Neuronal stem cell (in vitro differentiated cells): ENCODE data around the gene HLA-F.
A peak's percentile ranks its signal among the peaks of the same experiment; 100 is the strongest.

Experiments used
- DNase-seq: peaks from one replicate; pipeline ENCODE4 v3.0.0-alpha.2; 2013; ENCODE audit warnings: low spot score
- H2AFZ ChIP-seq: one replicate; pipeline ENCODE4 v1.6.1; 2013; ENCODE audit warnings: mild to moderate bottlenecking, low read length, inconsistent platforms
- H2AK5ac ChIP-seq: 2 replicates; pipeline ENCODE4 v1.6.1; 2013; ENCODE audit warnings: low read depth, mild to moderate bottlenecking, inconsistent platforms, low read length, moderate library complexity, mixed read lengths
- H2BK120ac ChIP-seq: 2 replicates; pipeline ENCODE4 v1.6.1; 2013; ENCODE audit warnings: low read depth, mild to moderate bottlenecking, inconsistent platforms, low read length, moderate library complexity, mixed read lengths
- H2BK12ac ChIP-seq: one replicate; pipeline ENCODE4 v1.6.1; 2013; ENCODE audit warnings: low read length, inconsistent platforms
- H2BK15ac ChIP-seq: 2 replicates; pipeline ENCODE4 v1.6.1; 2013; ENCODE audit warnings: mild to moderate bottlenecking, low read length, inconsistent platforms, mixed read lengths
- H2BK5ac ChIP-seq: one replicate; pipeline ENCODE4 v1.6.1; 2013; ENCODE audit warnings: inconsistent platforms, mild to moderate bottlenecking, low read length, moderate library complexity
- H3K14ac ChIP-seq: one replicate; pipeline ENCODE4 v1.6.1; 2013; ENCODE audit warnings: low read length, inconsistent platforms
- H3K18ac ChIP-seq: 2 replicates; pipeline ENCODE4 v1.6.1; 2013; ENCODE audit warnings: low read length, inconsistent platforms
- H3K23ac ChIP-seq: 2 replicates; pipeline ENCODE4 v1.6.1; 2013; ENCODE audit warnings: low read depth, mild to moderate bottlenecking, mixed read lengths, low read length, inconsistent platforms; ENCODE audit not compliant: poor library complexity
- H3K27ac ChIP-seq: replicated peaks from 3 replicates; pipeline ENCODE4 v1.5.1; 2013; ENCODE audit warnings: low read length, inconsistent platforms
- H3K27me3 ChIP-seq, 3 experiments: 2 replicates each; pipeline ENCODE4 v1.6.1; 2013; ENCODE audit warnings: low read length in 3 of 3, mild to moderate bottlenecking in 2 of 3, inconsistent platforms in 1 of 3, low read depth in 1 of 3, mixed read lengths in 1 of 3, moderate library complexity in 1 of 3; ENCODE audit not compliant: control insufficient read depth in 3 of 3, insufficient read depth in 3 of 3
- H3K36me3 ChIP-seq, 2 donors: replicated peaks in 1 of 2; 2 replicates each; pipeline ENCODE4 v1.6.1; 2013; ENCODE audit warnings: low read length in 2 of 2; ENCODE audit not compliant: control insufficient read depth in 2 of 2, insufficient read depth in 2 of 2
- H3K4ac ChIP-seq: 2 replicates; pipeline ENCODE4 v1.6.1; 2013; ENCODE audit warnings: inconsistent platforms, mild to moderate bottlenecking, low read length, moderate library complexity
- H3K4me1 ChIP-seq, 2 donors: 1 replicate in 1 of 2; 2 replicates in 1 of 2; pipeline ENCODE4 v1.6.1; 2013; ENCODE audit warnings: low read length in 2 of 2, low read depth in 1 of 2; ENCODE audit not compliant: control insufficient read depth in 2 of 2, insufficient read depth in 1 of 2
- H3K4me2 ChIP-seq: one replicate; pipeline ENCODE4 v1.6.1; 2013; ENCODE audit warnings: mild to moderate bottlenecking, low read length, inconsistent platforms; ENCODE audit not compliant: insufficient read depth, poor library complexity, severe bottlenecking
- H3K4me3 ChIP-seq, 2 donors: 2 replicates each; pipeline ENCODE4 v1.5.1; 2013; ENCODE audit warnings: low read length in 2 of 2, mild to moderate bottlenecking in 2 of 2, inconsistent platforms in 1 of 2, moderate library complexity in 1 of 2
- H3K79me1 ChIP-seq: one replicate; pipeline ENCODE4 v1.6.1; 2013; ENCODE audit warnings: low read depth, mild to moderate bottlenecking, inconsistent platforms, low read length, moderate library complexity
- H3K9ac ChIP-seq: one replicate; pipeline ENCODE4 v1.6.1; 2013; ENCODE audit warnings: mild to moderate bottlenecking, low read depth, low read length, inconsistent platforms; ENCODE audit not compliant: poor library complexity
- H3K9me3 ChIP-seq, 2 donors: replicated peaks in 1 of 2; 2 replicates each; pipeline versions ENCODE3 to v1.6.1; 2013; ENCODE audit warnings: low read length in 2 of 2, mild to moderate bottlenecking in 2 of 2, inconsistent platforms in 1 of 2, low read depth in 1 of 2, mixed read lengths in 1 of 2, moderate library complexity in 1 of 2; ENCODE audit not compliant: control insufficient read depth in 2 of 2, insufficient read depth in 1 of 2
- H4K8ac ChIP-seq: one replicate; pipeline ENCODE4 v1.6.1; 2013; ENCODE audit warnings: low read depth, mild to moderate bottlenecking, inconsistent platforms, low read length, moderate library complexity
- H4K91ac ChIP-seq: one replicate; pipeline ENCODE4 v1.6.1; 2013; ENCODE audit warnings: low read length, low read depth, mild to moderate bottlenecking, inconsistent platforms; ENCODE audit not compliant: poor library complexity
- WGBS, 2 donors: extraction: QIAGEN DNeasy Blood & Tissue Kit; methylation state at CpG; one replicate each; pipeline ENCODE4 v1.1.7; 2013; ENCODE audit warnings: missing lambda C conversion rate in 2 of 2, mixed read lengths in 1 of 2; ENCODE audit not compliant: insufficient read length in 2 of 2, insufficient replicate concordance in 1 of 2; ENCODE audit errors: extremely low coverage in 2 of 2; 5-methylcytosine and 5-hydroxymethylcytosine counted together

The HLA-F gene

DNA sequence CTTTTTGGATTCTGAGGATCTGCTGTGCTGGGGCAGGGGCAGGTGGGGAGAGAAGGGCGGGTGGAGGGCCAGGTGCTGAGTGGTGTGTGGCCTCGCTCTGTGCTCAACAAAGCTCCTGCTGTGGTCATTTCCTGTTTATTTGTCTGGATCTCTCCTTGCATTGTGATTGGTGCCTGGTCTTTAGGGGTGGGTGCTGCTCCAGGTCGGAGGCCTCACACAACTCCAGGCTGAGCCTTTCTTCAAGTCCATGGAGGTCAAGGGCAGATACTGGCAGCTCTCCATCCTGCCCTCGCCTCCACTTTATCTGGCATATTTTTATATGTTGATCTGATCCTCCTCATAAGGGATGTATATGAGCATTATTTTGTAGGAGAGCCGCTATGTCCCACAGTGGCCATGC, 36.2 kb downstream of the HLA-F start:
- no CpG with 5 or more reads among the region's 5 CpGs for WGBS, 2 donors
- Histone ChIP-seq H4K91ac (no peak overlapping the region), H2BK5ac (no peak overlapping the region), H3K4me1 (peaks cover 3 to 8% of the 10 kb centered on the region in 2 donors), H4K8ac (no peak overlapping the region), H3K79me1 (no peaks in the 10 kb centered on the region), H3K18ac (no peak overlapping the region), H2AK5ac (no peak overlapping the region), H2BK120ac (no peak overlapping the region), H2AFZ (peak overlapping the region; percentile 35), H3K27ac (no peak overlapping the region), H3K4me2 (no peak overlapping the region), H3K23ac (no peak overlapping the region), H3K9me3 (no peaks in the 10 kb centered on the region), H3K4me3 (no peak overlapping the region), H3K14ac (no peak overlapping the region), H3K4ac (no peak overlapping the region), H3K27me3 (peaks cover 0 to 13% (median 4%) of the 10 kb centered on the region in 3 experiments), H2BK15ac (no peak overlapping the region), H3K9ac (no peak overlapping the region), H2BK12ac (no peak overlapping the region), H3K36me3 (no peaks in the 10 kb centered on the region)
- DNase-seq, result no peak

- no peak overlapping the region for H3K4me2 ChIP-seq
- no peak overlapping the region for H3K18ac ChIP-seq
- no CpG with 5 or more reads among the region's 3 CpGs for WGBS, 2 donors
- H3K36me3 ChIP-seq, result no peaks in the 10 kb centered on the region
- no peak overlapping the region for H3K4me3 ChIP-seq
- no peak overlapping the region for H2BK12ac ChIP-seq
- H3K14ac ChIP-seq, result no peak overlapping the region
- H2BK120ac ChIP-seq, result no peak overlapping the region
- no peak overlapping the region for H2BK15ac ChIP-seq
- no peak overlapping the region for H2BK5ac ChIP-seq
- H4K8ac ChIP-seq, result no peak overlapping the region
- H3K23ac ChIP-seq, result no peak overlapping the region
- no peak overlapping the region for H2AK5ac ChIP-seq
- no peak for DNase-seq
- H3K79me1 ChIP-seq, result no peaks in the 10 kb centered on the region
- H3K27ac ChIP-seq, result no peak overlapping the region
- peak overlapping the region; percentile 45 for H2AFZ ChIP-seq
- H3K9ac ChIP-seq, result no peak overlapping the region
- H3K27me3 ChIP-seq, result peaks cover 0 to 13% (median 4%) of the 10 kb centered on the region in 3 experiments
- H3K4ac ChIP-seq, result no peak overlapping the region
- H3K4me1 ChIP-seq, result peaks cover 3 to 7% of the 10 kb centered on the region in 2 donors
- no peak overlapping the region for H4K91ac ChIP-seq
- H3K9me3 ChIP-seq, result no peaks in the 10 kb centered on the region
Observed at GRCh38 chr6:29760328-29760727, 37.1 kb downstream of the HLA-F start.

GRCh38 chr6:29762051-29762450, 38.8 kb downstream of the HLA-F start:
- no peak overlapping the region for H2AK5ac ChIP-seq
- no peak overlapping the region for H2BK5ac ChIP-seq
- no peak overlapping the region for H3K9ac ChIP-seq
- no peak overlapping the region for H4K91ac ChIP-seq
- no peak overlapping the region for H3K14ac ChIP-seq
- no peak overlapping the region for H3K23ac ChIP-seq
- no peak overlapping the region for H3K27ac ChIP-seq
- no peaks in the 10 kb centered on the region for H3K36me3 ChIP-seq
- no CpG with 5 or more reads among the region's 4 CpGs for whole genome bisulfite sequencing, 2 donors
- H3K79me1 ChIP-seq, result no peaks in the 10 kb centered on the region
- no peak overlapping the region for H2BK15ac ChIP-seq
- peaks cover 3 to 6% of the 10 kb centered on the region in 2 donors for H3K4me1 ChIP-seq
- H2BK12ac ChIP-seq, result no peak overlapping the region
- H3K9me3 ChIP-seq, result no peaks in the 10 kb centered on the region
- H2BK120ac ChIP-seq, result no peak overlapping the region
- peak overlapping the region; percentile 27 for H3K18ac ChIP-seq
- no peak overlapping the region for H3K4me2 ChIP-seq
- no peak overlapping the region for H3K4me3 ChIP-seq
- peaks cover 0 to 13% (median 0%) of the 10 kb centered on the region in 3 experiments for H3K27me3 ChIP-seq
- H4K8ac ChIP-seq, result no peak overlapping the region
- no peak for DNase-seq
- no peak overlapping the region for H3K4ac ChIP-seq
- H2AFZ ChIP-seq, result no peak overlapping the region

- H3K27ac ChIP-seq, result no peak overlapping the region
- no peak overlapping the region for H2BK120ac ChIP-seq
- H3K9ac ChIP-seq, result no peak overlapping the region
- H3K14ac ChIP-seq, result no peak overlapping the region
- H3K4me1 ChIP-seq, result peaks cover 2 to 3% of the 10 kb centered on the region in 2 donors
- no peak overlapping the region for H2BK12ac ChIP-seq
- no peak overlapping the region for H4K8ac ChIP-seq
- no peak overlapping the region for H2AK5ac ChIP-seq
- no peak overlapping the region for H4K91ac ChIP-seq
- H3K36me3 ChIP-seq, result no peaks in the 10 kb centered on the region
- H2BK5ac ChIP-seq, result no peak overlapping the region
- H3K27me3 ChIP-seq, result peaks cover 0 to 13% (median 0%) of the 10 kb centered on the region in 3 experiments
- no peak overlapping the region for H3K4ac ChIP-seq
- no peaks in the 10 kb centered on the region for H3K79me1 ChIP-seq
- no CpG with 5 or more reads among the region's 2 CpGs for WGBS, 2 donors
- no peak overlapping the region for H2AFZ ChIP-seq
- H3K4me3 ChIP-seq, result no peak overlapping the region
- H3K23ac ChIP-seq, result no peak overlapping the region
- DNase-seq, result no peak
- no peak overlapping the region for H2BK15ac ChIP-seq
- no peak overlapping the region for H3K4me2 ChIP-seq
- no peak overlapping the region for H3K18ac ChIP-seq
- H3K9me3 ChIP-seq, result no peaks in the 10 kb centered on the region
Observed at GRCh38 chr6:29762781-29763214, 39.6 kb downstream of the HLA-F start.
